HepG2 (cell line): ENCODE data around the gene P2RY8. TPM values are rescaled to one million over a fixed set of nuclear protein-coding genes. Genes with fewer than 3 reads are reported as not detected.
A peak's percentile ranks its signal among the peaks of the same experiment; 100 is the strongest.

ENCODE experiments used
- ATAC-seq: fragments of 200-7000 bp; cut with Tn5 transposase; 3 replicates; pipeline ENCODE4 v1.9.1; 2020; ENCODE audit warnings: mild to moderate bottlenecking, moderate library complexity
- Bru-seq: library from RNA; stranded (reverse); fragments of 400-500 nt; gene quantifications from one replicate; lab custom pipeline; 2021; lab: Mats Ljungman, UMichigan
- BruChase-seq, 2 experiments: library from RNA; stranded (reverse); fragments of 400-500 nt; gene quantifications; one replicate each; lab custom pipeline; 2021; lab: Mats Ljungman, UMichigan
- BruUV-seq: library from RNA; stranded (reverse); fragments of 400-500 nt; replicated peaks from 2 replicates; lab custom pipeline; 2021; lab: Mats Ljungman, UMichigan
- CTCF ChIA-PET: fragments of 300-600 bp; formaldehyde crosslinking; extraction: SDS; loops from one replicate; lab custom pipeline; 2021; ENCODE audit warnings: low total read pairs, inconsistent platforms, low intra/inter-chr PET ratio; lab: Yijun Ruan, JAX
- POLR2A ChIA-PET: fragments of 350-600 bp; sonication (Branson Sonifier 250); formaldehyde crosslinking; loops from one replicate; lab custom pipeline; 2020; ENCODE audit warnings: antibody characterized with exemption, inconsistent platforms; lab: Yijun Ruan, JAX
- DNase-seq: peaks from one replicate; pipeline ENCODE4 v3.0.0-alpha.2; 2015; ENCODE audit warnings: low spot score
- FAIRE-seq: peaks from 3 replicates; lab custom pipeline; 2011; peaks lifted over from hg19 to GRCh38; lab: Jason Lieb, UNC
- H2AFZ ChIP-seq: one replicate; pipeline ENCODE4 v1.6.1; 2011; ENCODE audit warnings: low read length, inconsistent platforms
- H3K27ac ChIP-seq: fragments of 300-600 bp; 3 replicates; pipeline ENCODE4 v1.8.0; 2011; ENCODE audit warnings: mixed run types, mild to moderate bottlenecking, mixed read lengths, low read length, inconsistent platforms; ENCODE audit not compliant: insufficient read depth; ENCODE audit errors: extremely low read length
- H3K27me3 ChIP-seq, 2 experiments: fragments of 200-600 bp in 1 of 2; 2 replicates in 1 of 2; 3 replicates in 1 of 2; pipeline versions ENCODE4 v1.6.0 to v1.8.0; 2011; ENCODE audit warnings: low read length in 2 of 2, mild to moderate bottlenecking in 2 of 2, moderate library complexity in 2 of 2, inconsistent platforms in 1 of 2; ENCODE audit not compliant: insufficient read depth in 2 of 2, control insufficient read depth in 1 of 2
- H3K36me3 ChIP-seq, 2 experiments: fragments of 200-600 bp in 1 of 2; replicated peaks in 1 of 2; 2 replicates in 1 of 2; 3 replicates in 1 of 2; pipeline versions ENCODE4 v1.5.1 to v1.8.0; 2011; ENCODE audit warnings: low read length in 2 of 2, inconsistent platforms in 1 of 2; ENCODE audit not compliant: insufficient read depth in 2 of 2, control insufficient read depth in 1 of 2
- H3K4me1 ChIP-seq: 2 replicates; pipeline ENCODE4 v1.5.1; 2012; ENCODE audit warnings: low read length, inconsistent platforms; ENCODE audit not compliant: insufficient read depth
- H3K4me2 ChIP-seq: 2 replicates; pipeline ENCODE4 v1.6.0; 2011; ENCODE audit warnings: low read depth, low read length, inconsistent platforms
- H3K4me3 ChIP-seq, 3 experiments: fragments of 200-600 bp in 1 of 3; sonication (generic), shearing (Covaris generic) in 1 of 3; replicated peaks in 1 of 3; 2 replicates each; pipeline ENCODE4 v1.5.1; 2011 to 2016; ENCODE audit warnings: low read length in 3 of 3, inconsistent platforms in 2 of 3, low read depth in 2 of 3, mild to moderate bottlenecking in 2 of 3, control low read depth in 1 of 3, mixed read lengths in 1 of 3; ENCODE audit not compliant: insufficient read depth in 1 of 3
- H3K79me2 ChIP-seq: one replicate; pipeline ENCODE4 v1.6.1; 2011; ENCODE audit warnings: low read length, inconsistent platforms; ENCODE audit not compliant: insufficient read depth
- H3K9ac ChIP-seq: 2 replicates; pipeline ENCODE4 v1.6.0; 2011; ENCODE audit warnings: mild to moderate bottlenecking, low read depth, low read length, inconsistent platforms; ENCODE audit not compliant: insufficient read depth
- H3K9me3 ChIP-seq: 2 replicates; pipeline ENCODE4 v1.5.1; 2012; ENCODE audit warnings: mild to moderate bottlenecking, low read length
- H4K20me1 ChIP-seq: 2 replicates; pipeline ENCODE4 v1.6.0; 2011; ENCODE audit warnings: inconsistent platforms, mild to moderate bottlenecking, low read length, moderate library complexity; ENCODE audit not compliant: insufficient read depth
- CEBPG ChIP-seq: IDR thresholded peaks from 2 replicates; pipeline ENCODE4 v1.6.1; 2016
- HES4 ChIP-seq: sonication (generic); formaldehyde crosslinking; IDR thresholded peaks from 2 replicates; pipeline ENCODE4 v1.9.0; 2021; ENCODE audit warnings: mild to moderate bottlenecking, missing genetic modification reagents, borderline replicate concordance
- MIXL1 ChIP-seq: IDR thresholded peaks from 2 replicates; pipeline ENCODE4 v1.6.1; 2016
- NFIB ChIP-seq: sonication (generic); formaldehyde crosslinking; IDR thresholded peaks from 2 replicates; pipeline ENCODE4 v1.9.0; 2021; ENCODE audit warnings: missing genetic modification reagents, mild to moderate bottlenecking, borderline replicate concordance
- NR2F2 ChIP-seq: IDR thresholded peaks from 2 replicates; pipeline ENCODE4 v1.6.1; 2012; ENCODE audit warnings: low read depth, inconsistent platforms, borderline replicate concordance
- RFXAP ChIP-seq: sonication (generic); formaldehyde crosslinking; IDR thresholded peaks from 2 replicates; pipeline ENCODE4 v1.4.0; 2020; ENCODE audit warnings: missing genetic modification reagents, borderline replicate concordance
- ZMYM4 ChIP-seq: sonication (generic); formaldehyde crosslinking; IDR thresholded peaks from 2 replicates; pipeline ENCODE4 v1.8.1; 2023; ENCODE audit warnings: mild to moderate bottlenecking, missing genetic modification reagents
- WGBS: methylation state at CpG from one replicate; pipeline ENCODE4 v1.1.6; 2017; ENCODE audit warnings: low lambda C conversion rate; 5-methylcytosine and 5-hydroxymethylcytosine counted together
- in situ Hi-C: cut with HindIII; loops from 2 replicates; pipeline ENCODE4 v1.10.0; 2017; ENCODE audit warnings: low pct_unique_long_range_greater_than_20kb; ENCODE audit not compliant: extremely low pct_ligation_motif_present
- intact Hi-C: fragments of 100-400 bp; cut with micrococcal nuclease; formaldehyde crosslinking; loops from one replicate; pipeline ENCODE4 v1.10.0; 2022; ENCODE audit not compliant: unreplicated experiment
- long read RNA-seq, 2 experiments: library from RNA in 1 of 2; library from polyadenylated mRNA in 1 of 2; stranded (forward) in 1 of 2; unstranded in 1 of 2; transcript quantifications; one replicate each; pipeline ENCODE4 v2.0.0, GENCODE V29; 2019 to 2022
- polyA minus RNA-seq, 3 experiments: library from RNA; depleted of rRNA, polyadenylated mRNA; stranded (reverse); fragments of >200 nt; gene quantifications; 2 replicates each; pipeline ENCODE4 v1.2.3, GENCODE V29; 2011; ENCODE audit warnings: low replicate concordance in 1 of 3
- polyA plus RNA-seq, 8 experiments: library from polyadenylated mRNA; depleted of rRNA in 3 of 8; stranded (reverse) in 7 of 8; unstranded in 1 of 8; fragments of >200 nt; fragmentation: Illumina TruSeq in 4 of 8; extraction: Trizol in 4 of 8; gene quantifications; 2 replicates each; pipeline versions ENCODE4 v1.2.1 to v1.2.3, GENCODE V29; 2011 to 2016; ENCODE audit warnings: low read depth in 4 of 8, missing spikeins in 1 of 8, mixed read lengths in 1 of 8; ENCODE audit not compliant: insufficient read depth in 1 of 8
- total RNA-seq, 5 experiments: library from RNA; depleted of rRNA; stranded (reverse); fragments of >200 nt; fragmentation: Illumina TruSeq; extraction: Trizol; gene quantifications; 2 replicates each; pipeline ENCODE4 v1.2.3, GENCODE V29; 2016; ENCODE audit warnings: low read depth in 1 of 5
- TF ChIP-seq, protein P1 (sequence below): sonication (generic); formaldehyde crosslinking; IDR thresholded peaks from 2 replicates; pipeline ENCODE4 v1.4.0; 2020; ENCODE audit warnings: missing genetic modification reagents, borderline replicate concordance
- TF ChIP-seq, protein P2 (sequence below): sonication (generic); formaldehyde crosslinking; IDR thresholded peaks from 2 replicates; pipeline ENCODE4 v1.4.0; 2020; ENCODE audit warnings: low read depth, mild to moderate bottlenecking, missing genetic modification reagents
- TF ChIP-seq, protein P3 (sequence below): IDR thresholded peaks from 2 replicates; pipeline ENCODE4 v1.6.1; 2016; ENCODE audit warnings: missing genetic modification reagents, missing compliant biosample characterization

Gene P2RY8, protein sequence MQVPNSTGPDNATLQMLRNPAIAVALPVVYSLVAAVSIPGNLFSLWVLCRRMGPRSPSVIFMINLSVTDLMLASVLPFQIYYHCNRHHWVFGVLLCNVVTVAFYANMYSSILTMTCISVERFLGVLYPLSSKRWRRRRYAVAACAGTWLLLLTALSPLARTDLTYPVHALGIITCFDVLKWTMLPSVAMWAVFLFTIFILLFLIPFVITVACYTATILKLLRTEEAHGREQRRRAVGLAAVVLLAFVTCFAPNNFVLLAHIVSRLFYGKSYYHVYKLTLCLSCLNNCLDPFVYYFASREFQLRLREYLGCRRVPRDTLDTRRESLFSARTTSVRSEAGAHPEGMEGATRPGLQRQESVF
- total RNA-seq (2016; rRNA removed; fragmentation: Illumina TruSeq; extraction: Trizol) (0.66 and 1.0 TPM in 2 replicates), polyA plus RNA-seq (2011; rRNA removed) (1.3 and 3.1 TPM in 2 replicates), polyA minus RNA-seq (2011; rRNA and poly(A)+ RNA removed; ENCODE audit: low replicate concordance) (0.09 and 7.8 TPM in 2 replicates), Bru-seq, nascent RNA (percentile 37 among the genes with signal in this experiment), BruChase-seq, experiment 1, labeled RNA remaining after a 6-hour chase (percentile 27 among the genes with signal in this experiment), BruChase-seq, experiment 2, labeled RNA remaining after a 2-hour chase (percentile 42 among the genes with signal in this experiment)
- total RNA-seq (2016; cell fraction: cytosol; rRNA removed; fragmentation: Illumina TruSeq; extraction: Trizol; ENCODE audit: low read depth): 0.09 and 0.10 TPM in 2 replicates
- total RNA-seq (2016; cell fraction: insoluble cytoplasmic fraction; rRNA removed; fragmentation: Illumina TruSeq; extraction: Trizol): 0.68 and 1.1 TPM in 2 replicates
- total RNA-seq (2016; cell fraction: membrane; rRNA removed; fragmentation: Illumina TruSeq; extraction: Trizol): 0.31 and 0.34 TPM in 2 replicates
- total RNA-seq (2016; cell fraction: nucleus; rRNA removed; fragmentation: Illumina TruSeq; extraction: Trizol): 1.0 and 1.6 TPM in 2 replicates
- polyA plus RNA-seq (2011; cell fraction: cytosol; rRNA removed): 2.0 and 2.3 TPM in 2 replicates
- 1.5 and 1.8 TPM in 2 replicates for polyA plus RNA-seq (2011; cell fraction: nucleus; rRNA removed)
- polyA plus RNA-seq (2012): 2.1 and 2.4 TPM in 2 replicates
- 0.08 and 0.09 TPM in 2 replicates for polyA plus RNA-seq (2016; cell fraction: cytosol; fragmentation: Illumina TruSeq; extraction: Trizol; ENCODE audit: low read depth)
- polyA plus RNA-seq (2016; cell fraction: insoluble cytoplasmic fraction; fragmentation: Illumina TruSeq; extraction: Trizol; ENCODE audit: low read depth): 0.65 and 0.91 TPM in 2 replicates
- polyA plus RNA-seq (2016; cell fraction: membrane; fragmentation: Illumina TruSeq; extraction: Trizol; ENCODE audit: low read depth): 0.16 and 0.28 TPM in 2 replicates
- polyA plus RNA-seq (2016; cell fraction: nucleus; fragmentation: Illumina TruSeq; extraction: Trizol; ENCODE audit: insufficient read depth, low read depth): 2.0 and 2.3 TPM in 2 replicates
- 2.4 and 2.6 TPM in 2 replicates for polyA minus RNA-seq (2011; cell fraction: cytosol; rRNA and poly(A)+ RNA removed)
- 1.4 and 2.2 TPM in 2 replicates for polyA minus RNA-seq (2011; cell fraction: nucleus; rRNA and poly(A)+ RNA removed)
- long read RNA-seq, experiment 1, full-length matches to known transcripts: 3 of 5 reads
- long read RNA-seq, experiment 1, partial matches to known transcripts: 0 of 5 reads
- long read RNA-seq, experiment 1, other reads (novel, unspliced or antisense): 2 of 5 reads
- long read RNA-seq, experiment 2, full-length matches to known transcripts: 1 of 7 reads
- long read RNA-seq, experiment 2, partial matches to known transcripts: 0 of 7 reads
- long read RNA-seq, experiment 2, other reads (novel, unspliced or antisense): 6 of 7 reads

GRCh38 chrX:1537031-1537715 lies at the start of gene P2RY8:
TSS of gene P2RY8 (minus strand) at chrX:1537185. CDS start at chrX:1466558, 70,627 bp downstream.
- no peaks in the 10 kb centered on the region for H3K36me3 ChIP-seq
- H3K4me2 ChIP-seq: peak within 1 kb of the TSS; percentile 96
- ATAC-seq (peak; percentile 83), DNase-seq (peak; percentile 84), FAIRE-seq (peak; percentile 77)
- in situ Hi-C loops: no loop called here
- H3K4me1 ChIP-seq: peaks cover 51% of the 10 kb centered on the region
- peak within 1 kb of the TSS; percentile 75 for H3K27ac ChIP-seq
- intact Hi-C loops: loop anchor here (1.0 to 10.0 kb wide), 2 partner anchors 48 to 56 kb away; no protein-coding TSS in a partner anchor
- no peaks in the 10 kb centered on the region for H4K20me1 ChIP-seq
- CTCF ChIA-PET: no interaction called here
- no peaks in the 10 kb centered on the region for H3K9me3 ChIP-seq
- H3K27me3 ChIP-seq: no peaks in the 10 kb centered on the region
- peak within 1 kb of the TSS; percentile 73 for H3K9ac ChIP-seq
- no peak within 1 kb of the TSS for H2AFZ ChIP-seq
- BruUV-seq: TSS peak; percentile 80
- no peaks in the 10 kb centered on the region for H3K79me2 ChIP-seq
- peak within 1 kb of the TSS; percentile 62 to 81 (median 63) for H3K4me3 ChIP-seq
- WGBS: 3% methylated on average over 22 of the region's 27 CpGs
- POLR2A ChIA-PET: no interaction called here
- TF ChIP-seq NFIB (CRISPR knock-in tag) (no peak), CEBPG (CRISPR knock-in tag) (peak; percentile 96), ZMYM4 (no peak), RFXAP (0 out of 2 replicates have a peak, but pooled peaks have one; percentile 25), HES4 (CRISPR knock-in tag) (0 out of 2 replicates have a peak, but pooled peaks have one; percentile 17), MIXL1 (no peak), NR2F2 (no peak)
- TF ChIP-seq, protein P1, sequence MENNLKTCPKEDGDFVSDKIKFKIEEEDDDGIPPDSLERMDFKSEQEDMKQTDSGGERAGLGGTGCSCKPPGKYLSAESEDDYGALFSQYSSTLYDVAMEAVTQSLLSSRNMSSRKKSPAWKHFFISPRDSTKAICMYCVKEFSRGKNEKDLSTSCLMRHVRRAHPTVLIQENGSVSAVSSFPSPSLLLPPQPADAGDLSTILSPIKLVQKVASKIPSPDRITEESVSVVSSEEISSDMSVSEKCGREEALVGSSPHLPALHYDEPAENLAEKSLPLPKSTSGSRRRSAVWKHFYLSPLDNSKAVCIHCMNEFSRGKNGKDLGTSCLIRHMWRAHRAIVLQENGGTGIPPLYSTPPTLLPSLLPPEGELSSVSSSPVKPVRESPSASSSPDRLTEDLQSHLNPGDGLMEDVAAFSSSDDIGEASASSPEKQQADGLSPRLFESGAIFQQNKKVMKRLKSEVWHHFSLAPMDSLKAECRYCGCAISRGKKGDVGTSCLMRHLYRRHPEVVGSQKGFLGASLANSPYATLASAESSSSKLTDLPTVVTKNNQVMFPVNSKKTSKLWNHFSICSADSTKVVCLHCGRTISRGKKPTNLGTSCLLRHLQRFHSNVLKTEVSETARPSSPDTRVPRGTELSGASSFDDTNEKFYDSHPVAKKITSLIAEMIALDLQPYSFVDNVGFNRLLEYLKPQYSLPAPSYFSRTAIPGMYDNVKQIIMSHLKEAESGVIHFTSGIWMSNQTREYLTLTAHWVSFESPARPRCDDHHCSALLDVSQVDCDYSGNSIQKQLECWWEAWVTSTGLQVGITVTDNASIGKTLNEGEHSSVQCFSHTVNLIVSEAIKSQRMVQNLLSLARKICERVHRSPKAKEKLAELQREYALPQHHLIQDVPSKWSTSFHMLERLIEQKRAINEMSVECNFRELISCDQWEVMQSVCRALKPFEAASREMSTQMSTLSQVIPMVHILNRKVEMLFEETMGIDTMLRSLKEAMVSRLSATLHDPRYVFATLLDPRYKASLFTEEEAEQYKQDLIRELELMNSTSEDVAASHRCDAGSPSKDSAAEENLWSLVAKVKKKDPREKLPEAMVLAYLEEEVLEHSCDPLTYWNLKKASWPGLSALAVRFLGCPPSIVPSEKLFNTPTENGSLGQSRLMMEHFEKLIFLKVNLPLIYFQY: no peak
- TF ChIP-seq, protein P2, sequence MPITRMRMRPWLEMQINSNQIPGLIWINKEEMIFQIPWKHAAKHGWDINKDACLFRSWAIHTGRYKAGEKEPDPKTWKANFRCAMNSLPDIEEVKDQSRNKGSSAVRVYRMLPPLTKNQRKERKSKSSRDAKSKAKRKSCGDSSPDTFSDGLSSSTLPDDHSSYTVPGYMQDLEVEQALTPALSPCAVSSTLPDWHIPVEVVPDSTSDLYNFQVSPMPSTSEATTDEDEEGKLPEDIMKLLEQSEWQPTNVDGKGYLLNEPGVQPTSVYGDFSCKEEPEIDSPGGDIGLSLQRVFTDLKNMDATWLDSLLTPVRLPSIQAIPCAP (CRISPR knock-in tag): no peak
- TF ChIP-seq, protein P3, sequence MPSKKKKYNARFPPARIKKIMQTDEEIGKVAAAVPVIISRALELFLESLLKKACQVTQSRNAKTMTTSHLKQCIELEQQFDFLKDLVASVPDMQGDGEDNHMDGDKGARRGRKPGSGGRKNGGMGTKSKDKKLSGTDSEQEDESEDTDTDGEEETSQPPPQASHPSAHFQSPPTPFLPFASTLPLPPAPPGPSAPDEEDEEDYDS (CRISPR knock-in tag): no peak
